Fibroblast of lung (primary cell): ENCODE results near the gene AZIN2. TPM values are rescaled to one million over a fixed set of nuclear protein-coding genes. Genes with fewer than 3 reads are reported as not detected.
A peak's percentile ranks its signal among the peaks of the same experiment; 100 is the strongest.

ENCODE experiments used
- DNase-seq, 2 donors: peaks; one replicate each; pipeline versions ENCODE4 v3.0.0 to v3.0.0-alpha.2; 2010; ENCODE audit warnings: low read depth in 2 of 2
- H2AFZ ChIP-seq: 2 replicates; pipeline ENCODE4 v1.5.1; 2012; ENCODE audit warnings: low read length, control low read depth, inconsistent platforms
- H3K27ac ChIP-seq: 2 replicates; pipeline ENCODE4 v1.5.1; 2011; ENCODE audit warnings: low read length, control low read depth; ENCODE audit not compliant: insufficient read depth
- H3K27me3 ChIP-seq: 2 replicates; pipeline ENCODE4 v1.5.1; 2011; ENCODE audit warnings: mild to moderate bottlenecking, low read length; ENCODE audit not compliant: control insufficient read depth, insufficient read depth
- H3K36me3 ChIP-seq: 2 replicates; pipeline ENCODE4 v1.5.1; 2011; ENCODE audit warnings: low read length; ENCODE audit not compliant: control insufficient read depth, insufficient read depth
- H3K4me1 ChIP-seq: 2 replicates; pipeline ENCODE4 v1.5.1; 2011; ENCODE audit warnings: low read length; ENCODE audit not compliant: control insufficient read depth, insufficient read depth; ENCODE audit errors: extremely low read depth
- H3K4me2 ChIP-seq: 2 replicates; pipeline ENCODE4 v1.5.1; 2011; ENCODE audit warnings: low read length, control low read depth; ENCODE audit not compliant: insufficient read depth; ENCODE audit errors: extremely low read depth
- H3K4me3 ChIP-seq, 4 experiments: fragments of 200-600 bp in 1 of 4; sonication (generic) in 1 of 4; replicated peaks in 1 of 4; 2 replicates each; pipeline ENCODE4 v1.5.1; 2011 to 2016; ENCODE audit warnings: low read length in 4 of 4, low read depth in 3 of 4, mild to moderate bottlenecking in 3 of 4, control low read depth in 2 of 4, inconsistent platforms in 1 of 4, mixed read lengths in 1 of 4; ENCODE audit not compliant: insufficient read depth in 1 of 4; ENCODE audit errors: control extremely low read depth in 1 of 4
- H3K79me2 ChIP-seq: 2 replicates; pipeline ENCODE4 v1.5.1; 2012; ENCODE audit warnings: mild to moderate bottlenecking, low read length, inconsistent platforms; ENCODE audit not compliant: control insufficient read depth, insufficient read depth
- H3K9ac ChIP-seq: 2 replicates; pipeline ENCODE4 v1.5.1; 2011; ENCODE audit warnings: mild to moderate bottlenecking, low read length, control low read depth; ENCODE audit not compliant: insufficient read depth
- H3K9me3 ChIP-seq: 2 replicates; pipeline ENCODE4 v1.5.1; 2012; ENCODE audit warnings: low read depth, low read length; ENCODE audit not compliant: control insufficient read depth, insufficient read depth
- H4K20me1 ChIP-seq: 2 replicates; pipeline ENCODE4 v1.5.1; 2011; ENCODE audit warnings: low read length; ENCODE audit not compliant: control insufficient read depth, insufficient read depth; ENCODE audit errors: extremely low read depth
- EZH2 ChIP-seq: IDR thresholded peaks from 2 replicates; pipeline ENCODE4 v1.5.1; 2012; ENCODE audit warnings: low read length, control low read depth, mild to moderate bottlenecking; ENCODE audit errors: missing control alignments
- polyA plus RNA-seq, 2 donors: library from polyadenylated mRNA; depleted of rRNA in 1 of 2; stranded (reverse) in 1 of 2; unstranded in 1 of 2; fragments of >200 nt; gene quantifications; 2 replicates each; pipeline ENCODE4 v1.2.1, GENCODE V29; 2011 to 2012; ENCODE audit warnings: missing spikeins in 1 of 2
- total RNA-seq: library from RNA; depleted of rRNA; stranded (reverse); fragments of >200 nt; gene quantifications from 2 replicates; pipeline ENCODE4 v1.2.1, GENCODE V29; 2014
- TF ChIP-seq, protein P1 (sequence below), 2 donors: IDR thresholded peaks in 1 of 2; conservative IDR thresholded peaks in 1 of 2; 1 replicate in 1 of 2; 2 replicates in 1 of 2; pipeline ENCODE4 v1.5.1; 2011 to 2012; ENCODE audit warnings: low read length in 2 of 2, control low read depth in 1 of 2, inconsistent platforms in 1 of 2, low read depth in 1 of 2, mild to moderate bottlenecking in 1 of 2

The AZIN2 gene
- total and polyA plus RNA-seq, 2 donors (not counting 1 experiment from before 2014, with no cell fraction given), result 3.2 to 9.1 TPM

DNA sequence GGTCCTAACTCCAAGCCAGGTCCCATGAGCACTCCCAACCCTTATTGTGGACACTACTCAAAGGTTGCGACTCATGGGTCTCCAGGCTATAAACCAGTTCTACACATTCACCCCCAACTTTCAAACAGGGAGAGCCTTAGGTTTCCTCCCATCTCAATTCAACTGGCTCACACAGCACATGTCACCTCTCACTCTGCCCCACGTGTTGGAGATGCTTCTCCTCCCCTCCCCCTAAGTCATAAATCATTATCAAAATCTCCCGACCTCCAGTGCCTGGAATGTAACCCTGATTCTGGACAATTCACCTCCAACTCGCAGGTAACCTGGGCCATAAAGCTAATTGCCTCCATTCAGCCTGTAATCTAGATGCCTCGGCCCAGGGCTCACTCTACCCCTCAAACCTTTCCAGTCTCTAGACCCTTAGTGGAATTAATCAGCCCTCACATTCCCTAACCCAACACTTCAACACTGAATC is 44.9 kb upstream of the AZIN2 start:
- H3K36me3 ChIP-seq, result no peaks in the 10 kb centered on the region
- peaks cover 34% of the 10 kb centered on the region for H3K79me2 ChIP-seq
- H3K9me3 ChIP-seq, result no peaks in the 10 kb centered on the region
- H4K20me1 ChIP-seq, result no peaks in the 10 kb centered on the region
- H3K4me2 ChIP-seq, result peak overlapping the region; percentile 74
- no peaks in the 10 kb centered on the region for H3K4me1 ChIP-seq
- no peak for TF ChIP-seq EZH2
- TF ChIP-seq, protein P1, sequence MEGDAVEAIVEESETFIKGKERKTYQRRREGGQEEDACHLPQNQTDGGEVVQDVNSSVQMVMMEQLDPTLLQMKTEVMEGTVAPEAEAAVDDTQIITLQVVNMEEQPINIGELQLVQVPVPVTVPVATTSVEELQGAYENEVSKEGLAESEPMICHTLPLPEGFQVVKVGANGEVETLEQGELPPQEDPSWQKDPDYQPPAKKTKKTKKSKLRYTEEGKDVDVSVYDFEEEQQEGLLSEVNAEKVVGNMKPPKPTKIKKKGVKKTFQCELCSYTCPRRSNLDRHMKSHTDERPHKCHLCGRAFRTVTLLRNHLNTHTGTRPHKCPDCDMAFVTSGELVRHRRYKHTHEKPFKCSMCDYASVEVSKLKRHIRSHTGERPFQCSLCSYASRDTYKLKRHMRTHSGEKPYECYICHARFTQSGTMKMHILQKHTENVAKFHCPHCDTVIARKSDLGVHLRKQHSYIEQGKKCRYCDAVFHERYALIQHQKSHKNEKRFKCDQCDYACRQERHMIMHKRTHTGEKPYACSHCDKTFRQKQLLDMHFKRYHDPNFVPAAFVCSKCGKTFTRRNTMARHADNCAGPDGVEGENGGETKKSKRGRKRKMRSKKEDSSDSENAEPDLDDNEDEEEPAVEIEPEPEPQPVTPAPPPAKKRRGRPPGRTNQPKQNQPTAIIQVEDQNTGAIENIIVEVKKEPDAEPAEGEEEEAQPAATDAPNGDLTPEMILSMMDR (conservative IDR thresholded peaks at IDR 0.05 in 1 of 2, IDR thresholded peaks at IDR 0.05 in 1 of 2; ENCODE audit: low read depth in 1 of 2, low read length in 2 of 2), result no peak
- peak overlapping the region; percentile 85 for H3K9ac ChIP-seq
- peak in 1 of 2 donors; percentile 10 for DNase-seq
- H3K27ac ChIP-seq, result peak overlapping the region; percentile 86
- H3K4me3 ChIP-seq, result peak overlapping the region; percentile 48 to 92 (median 89)
- no peak overlapping the region for H2AFZ ChIP-seq
- H3K27me3 ChIP-seq, result no peaks in the 10 kb centered on the region

DNA sequence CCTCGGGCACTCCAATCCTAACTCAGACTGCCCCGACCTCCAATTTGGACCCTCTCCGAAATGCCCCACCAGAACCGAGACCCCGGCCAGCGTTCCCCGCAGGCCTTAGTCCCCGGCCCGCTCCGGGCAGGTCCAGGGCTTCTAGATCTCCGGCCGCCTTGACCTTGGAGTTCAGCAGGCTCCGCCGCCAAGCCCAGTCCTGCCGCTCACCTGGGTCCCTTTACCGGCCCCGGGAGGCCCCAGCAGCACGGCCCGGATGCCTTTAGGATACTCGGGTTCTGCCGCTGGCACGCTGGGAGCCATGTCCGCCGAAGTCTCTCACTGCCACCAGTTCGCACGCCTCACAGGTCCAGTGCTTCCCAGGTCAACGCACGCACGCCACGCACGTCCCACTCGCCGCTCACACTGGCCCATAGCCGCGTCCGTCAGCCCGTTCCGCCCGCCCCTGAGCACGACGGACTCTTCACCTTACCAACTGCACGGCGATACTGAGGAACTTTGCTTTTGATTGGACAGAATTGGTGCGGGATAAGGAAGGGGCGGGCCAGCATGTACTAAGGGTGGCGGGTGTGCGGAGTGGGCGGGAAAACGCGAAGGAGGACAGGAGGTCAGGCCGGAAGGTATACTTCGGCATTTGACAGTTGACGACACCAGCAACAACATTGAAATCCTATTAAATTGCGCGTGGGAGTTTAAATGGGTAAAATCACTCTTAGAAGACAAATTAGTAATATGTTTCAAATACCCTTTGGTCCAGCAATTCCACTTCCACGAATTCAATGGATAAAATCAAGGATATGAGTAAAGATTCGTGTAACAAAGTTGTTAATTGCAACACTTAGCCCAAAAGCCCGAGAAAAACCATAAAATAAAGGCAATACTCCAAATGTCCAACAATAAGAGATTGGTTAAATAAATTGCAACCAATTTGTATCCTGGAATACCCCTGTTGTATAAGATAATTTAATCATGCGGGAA is 44.1 kb upstream of the AZIN2 start, which contains the start of gene AK2:
TSS of gene AK2 (minus strand) at position 358 of the 978 bp plus-strand sequence. CDS start at position 303, 55 bp downstream.
- peak; percentile 97 for DNase-seq
- peak within 1 kb of the TSS; percentile 85 for H3K9ac ChIP-seq
- TF ChIP-seq EZH2, result no peak
- TF ChIP-seq, protein P1 (conservative IDR thresholded peaks at IDR 0.05 in 1 of 2, IDR thresholded peaks at IDR 0.05 in 1 of 2; ENCODE audit: low read depth in 1 of 2, low read length in 2 of 2), result no peak
- H3K4me3 ChIP-seq, result peak within 1 kb of the TSS; percentile 48 to 92 (median 89)
- H3K27me3 ChIP-seq, result no peaks in the 10 kb centered on the region
- H3K4me1 ChIP-seq, result no peaks in the 10 kb centered on the region
- peaks cover 30% of the 10 kb centered on the region for H3K79me2 ChIP-seq
- no peaks in the 10 kb centered on the region for H3K36me3 ChIP-seq
- H4K20me1 ChIP-seq, result no peaks in the 10 kb centered on the region
- peak within 1 kb of the TSS; percentile 72 for H2AFZ ChIP-seq
- H3K4me2 ChIP-seq, result peak within 1 kb of the TSS; percentile 83
- no peaks in the 10 kb centered on the region for H3K9me3 ChIP-seq
- H3K27ac ChIP-seq, result peak within 1 kb of the TSS; percentile 86

DNA sequence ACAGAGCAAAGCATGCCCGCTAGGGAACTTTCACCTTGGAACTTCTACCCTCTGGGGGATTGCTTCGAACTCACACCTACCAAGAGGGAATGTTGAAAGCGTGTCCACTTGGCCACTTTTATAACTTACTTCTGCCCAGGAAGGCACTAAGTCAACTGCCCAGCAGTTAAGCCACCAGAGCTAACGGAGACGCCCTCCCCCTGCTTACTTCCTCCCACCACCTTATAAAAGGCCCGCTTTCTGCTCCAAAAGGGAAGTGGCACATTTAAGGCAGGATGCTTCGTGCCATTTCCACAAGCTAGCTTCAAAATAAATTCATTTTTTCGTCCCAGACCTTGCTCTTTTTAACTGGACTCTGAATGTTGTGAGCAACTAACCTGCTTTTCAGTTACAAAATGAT is 41.1 kb upstream of the AZIN2 start:
- DNase-seq, result no peak
- no peaks in the 10 kb centered on the region for H3K4me1 ChIP-seq
- no peaks in the 10 kb centered on the region for H3K36me3 ChIP-seq
- no peaks in the 10 kb centered on the region for H3K9me3 ChIP-seq
- no peak overlapping the region for H3K27ac ChIP-seq
- no peaks in the 10 kb centered on the region for H4K20me1 ChIP-seq
- no peaks in the 10 kb centered on the region for H3K27me3 ChIP-seq
- H3K79me2 ChIP-seq, result peaks cover 15% of the 10 kb centered on the region
- H3K4me3 ChIP-seq, result no peak overlapping the region
- H2AFZ ChIP-seq, result no peak overlapping the region
- TF ChIP-seq, protein P1 (conservative IDR thresholded peaks at IDR 0.05 in 1 of 2, IDR thresholded peaks at IDR 0.05 in 1 of 2; ENCODE audit: low read depth in 1 of 2, low read length in 2 of 2), result no peak
- no peak for TF ChIP-seq EZH2
- H3K4me2 ChIP-seq, result no peak overlapping the region
- no peak overlapping the region for H3K9ac ChIP-seq
